KMS-11 (cell line): ENCODE data around the gene PCDHGA8.

ENCODE experiments used
- H2AFZ ChIP-seq: fragments of 200-600 bp; sonication (generic); 2 replicates; pipeline ENCODE4 v1.6.1; 2016; ENCODE audit warnings: antibody characterized with exemption, mixed run types, low read depth
- H3K27ac ChIP-seq: fragments of 200-600 bp; sonication (generic); 2 replicates; pipeline ENCODE4 v1.6.1; 2016; ENCODE audit warnings: mild to moderate bottlenecking, mixed run types
- H3K27me3 ChIP-seq: fragments of 200-600 bp; sonication (generic); 2 replicates; pipeline ENCODE4 v1.6.1; 2017; ENCODE audit warnings: mild to moderate bottlenecking, low read depth, mixed run types, moderate library complexity; ENCODE audit not compliant: insufficient read depth
- H3K36me3 ChIP-seq: fragments of 200-600 bp; sonication (generic); 2 replicates; pipeline ENCODE4 v1.6.1; 2017; ENCODE audit warnings: mild to moderate bottlenecking, mixed run types; ENCODE audit not compliant: insufficient read depth
- H3K4me1 ChIP-seq: fragments of 200-600 bp; sonication (generic); 2 replicates; pipeline ENCODE4 v1.6.1; 2016; ENCODE audit warnings: mild to moderate bottlenecking, low read depth, mixed run types; ENCODE audit not compliant: poor library complexity, severe bottlenecking
- H3K4me2 ChIP-seq: fragments of 200-600 bp; sonication (generic); 2 replicates; pipeline ENCODE4 v1.7.0; 2016; ENCODE audit warnings: mild to moderate bottlenecking, mixed run types
- H3K4me3 ChIP-seq: fragments of 200-600 bp; sonication (generic); IDR thresholded peaks from 2 replicates; pipeline ENCODE4 v1.6.1; 2017; ENCODE audit warnings: low read depth, low read length, mixed read lengths; ENCODE audit not compliant: insufficient read depth
- H3K79me2 ChIP-seq: fragments of 200-600 bp; sonication (generic); 2 replicates; pipeline ENCODE4 v1.6.1; 2016; ENCODE audit warnings: low read depth, mixed run types; ENCODE audit not compliant: insufficient read depth
- H3K9ac ChIP-seq: fragments of 200-600 bp; sonication (generic); 2 replicates; pipeline ENCODE4 v1.6.1; 2016; ENCODE audit warnings: mild to moderate bottlenecking, mixed run types
- H4K20me1 ChIP-seq: fragments of 200-600 bp; sonication (generic); 2 replicates; pipeline ENCODE4 v1.6.1; 2016; ENCODE audit warnings: mild to moderate bottlenecking, mixed run types; ENCODE audit not compliant: insufficient read depth
- TF ChIP-seq, protein P1 (sequence below): fragments of 200-600 bp; sonication (generic); conservative IDR thresholded peaks from 2 replicates; pipeline ENCODE4 v1.6.1; 2017; ENCODE audit warnings: low read depth, mild to moderate bottlenecking, antibody characterized with exemption, low read length, moderate library complexity, mixed read lengths

PCDHGA8 gene

DNA sequence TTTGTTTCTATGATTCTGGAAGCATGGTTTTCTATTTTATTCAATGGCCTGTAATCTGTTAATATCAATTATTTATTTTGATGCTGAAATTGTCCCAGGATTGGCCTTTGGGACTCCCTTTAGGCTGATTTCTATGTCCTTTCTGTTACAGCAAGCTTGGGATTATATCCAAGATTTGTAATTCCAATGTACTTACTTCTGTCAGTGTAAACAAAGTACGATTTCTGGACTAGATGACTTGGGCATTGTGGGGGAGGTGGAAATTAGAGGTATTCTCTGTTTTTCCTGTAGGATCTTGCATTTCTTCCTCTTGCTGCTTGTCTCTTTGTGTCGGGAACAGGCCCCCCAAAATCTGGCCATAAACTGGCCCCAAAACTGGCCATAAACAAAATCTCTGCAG is 41.6 kb downstream of the PCDHGA8 start:
- Histone ChIP-seq H3K9ac (no peak overlapping the region), H4K20me1 (no peaks in the 10 kb centered on the region), H2AFZ (no peak overlapping the region), H3K27ac (no peak overlapping the region), H3K4me3 (no peak overlapping the region), H3K4me2 (no peak overlapping the region), H3K27me3 (no peaks in the 10 kb centered on the region), H3K79me2 (no peaks in the 10 kb centered on the region), H3K4me1 (no peaks in the 10 kb centered on the region), H3K36me3 (no peaks in the 10 kb centered on the region)
- TF ChIP-seq, protein P1, sequence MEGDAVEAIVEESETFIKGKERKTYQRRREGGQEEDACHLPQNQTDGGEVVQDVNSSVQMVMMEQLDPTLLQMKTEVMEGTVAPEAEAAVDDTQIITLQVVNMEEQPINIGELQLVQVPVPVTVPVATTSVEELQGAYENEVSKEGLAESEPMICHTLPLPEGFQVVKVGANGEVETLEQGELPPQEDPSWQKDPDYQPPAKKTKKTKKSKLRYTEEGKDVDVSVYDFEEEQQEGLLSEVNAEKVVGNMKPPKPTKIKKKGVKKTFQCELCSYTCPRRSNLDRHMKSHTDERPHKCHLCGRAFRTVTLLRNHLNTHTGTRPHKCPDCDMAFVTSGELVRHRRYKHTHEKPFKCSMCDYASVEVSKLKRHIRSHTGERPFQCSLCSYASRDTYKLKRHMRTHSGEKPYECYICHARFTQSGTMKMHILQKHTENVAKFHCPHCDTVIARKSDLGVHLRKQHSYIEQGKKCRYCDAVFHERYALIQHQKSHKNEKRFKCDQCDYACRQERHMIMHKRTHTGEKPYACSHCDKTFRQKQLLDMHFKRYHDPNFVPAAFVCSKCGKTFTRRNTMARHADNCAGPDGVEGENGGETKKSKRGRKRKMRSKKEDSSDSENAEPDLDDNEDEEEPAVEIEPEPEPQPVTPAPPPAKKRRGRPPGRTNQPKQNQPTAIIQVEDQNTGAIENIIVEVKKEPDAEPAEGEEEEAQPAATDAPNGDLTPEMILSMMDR = no peak

DNA sequence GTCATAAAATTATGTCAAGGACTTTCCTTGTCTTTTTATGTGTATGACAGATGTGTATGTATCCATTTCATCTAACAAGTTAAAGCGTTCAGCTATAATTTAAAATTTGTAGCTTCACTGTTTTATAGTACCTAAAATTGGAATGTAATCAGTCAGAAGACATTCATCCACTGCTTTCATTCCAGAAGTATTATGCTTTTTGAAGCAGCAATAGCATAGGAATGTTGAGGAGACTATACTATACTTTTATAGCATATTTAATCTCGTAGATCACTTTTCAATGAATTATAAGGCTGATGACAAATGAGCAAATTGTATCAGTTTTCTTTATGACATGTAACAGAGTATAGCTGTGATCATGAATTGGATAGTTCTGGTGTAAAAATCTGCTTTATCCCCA is 44.8 kb downstream of the PCDHGA8 start:
- H3K4me2 ChIP-seq = no peak overlapping the region
- H3K79me2 ChIP-seq = no peaks in the 10 kb centered on the region
- H3K27ac ChIP-seq = no peak overlapping the region
- H2AFZ ChIP-seq = no peak overlapping the region
- H3K27me3 ChIP-seq = no peaks in the 10 kb centered on the region
- no peaks in the 10 kb centered on the region for H3K4me1 ChIP-seq
- no peaks in the 10 kb centered on the region for H3K36me3 ChIP-seq
- TF ChIP-seq, protein P1 = no peak
- no peaks in the 10 kb centered on the region for H4K20me1 ChIP-seq
- H3K9ac ChIP-seq = no peak overlapping the region
- no peak overlapping the region for H3K4me3 ChIP-seq

DNA sequence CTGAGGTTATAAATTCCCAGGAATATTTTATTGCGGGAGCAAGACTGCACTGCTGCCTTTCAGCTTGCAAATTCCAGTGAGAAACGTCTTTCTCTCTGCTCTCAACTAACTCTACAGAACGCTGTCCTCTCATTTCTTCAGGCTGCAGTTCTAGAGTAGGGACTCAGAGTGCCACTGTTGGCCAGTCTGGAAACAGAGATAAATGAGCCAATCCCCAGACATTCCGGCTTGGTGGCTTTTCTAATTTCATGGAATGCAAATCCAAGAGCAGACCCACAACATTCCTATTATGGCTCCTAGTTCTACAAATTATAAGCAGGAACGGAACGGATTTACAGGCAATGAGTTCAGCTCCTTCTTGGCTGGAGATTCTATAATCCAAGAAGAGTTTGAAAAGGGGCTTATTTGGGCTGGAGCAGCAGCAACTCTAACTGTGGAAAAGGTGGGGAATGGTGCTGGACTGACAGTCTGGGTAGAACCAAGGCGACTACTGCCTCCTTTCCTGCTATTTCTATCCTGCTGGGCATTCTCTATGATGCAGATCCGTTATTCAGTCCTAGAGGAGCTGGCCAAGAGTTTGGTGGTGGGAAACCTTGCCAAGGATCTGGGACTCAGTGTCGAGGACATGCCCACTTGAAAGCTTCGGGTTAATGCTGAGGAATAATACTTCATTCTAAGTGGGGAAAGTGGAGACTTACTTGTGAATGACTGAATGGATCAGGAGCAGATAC is 47.1 kb downstream of the PCDHGA8 start:
- Histone ChIP-seq H4K20me1 (no peaks in the 10 kb centered on the region), H3K27ac (no peak overlapping the region), H3K9ac (no peak overlapping the region), H3K4me3 (no peak overlapping the region), H3K4me1 (no peaks in the 10 kb centered on the region), H3K36me3 (no peaks in the 10 kb centered on the region), H3K27me3 (no peaks in the 10 kb centered on the region), H3K79me2 (no peaks in the 10 kb centered on the region), H3K4me2 (no peak overlapping the region), H2AFZ (no peak overlapping the region)
- TF ChIP-seq, protein P1 = no peak

DNA sequence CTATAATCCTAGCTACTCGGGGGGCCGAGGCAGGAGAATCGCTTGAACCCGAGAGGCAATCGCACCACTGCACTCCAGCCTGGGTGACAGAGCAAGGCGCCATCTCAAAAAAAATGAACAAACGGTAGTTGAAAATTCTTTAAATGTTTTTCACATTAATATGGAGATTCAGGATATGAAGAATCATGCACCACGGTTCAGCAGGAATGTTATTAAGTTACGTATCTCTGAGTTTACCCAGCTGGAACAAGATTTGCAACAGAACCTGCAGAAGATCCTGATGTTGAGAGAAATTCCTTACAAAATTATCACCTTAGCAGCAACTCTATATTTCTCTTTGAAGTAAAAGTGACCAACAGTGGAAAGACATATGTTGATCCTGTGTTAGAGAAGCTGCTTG is 47.9 kb downstream of the PCDHGA8 start:
- H3K4me1 ChIP-seq = no peaks in the 10 kb centered on the region
- no peaks in the 10 kb centered on the region for H3K36me3 ChIP-seq
- no peak overlapping the region for H3K27ac ChIP-seq
- TF ChIP-seq, protein P1 = no peak
- no peak overlapping the region for H3K4me3 ChIP-seq
- H3K9ac ChIP-seq = no peak overlapping the region
- no peak overlapping the region for H3K4me2 ChIP-seq
- H4K20me1 ChIP-seq = no peaks in the 10 kb centered on the region
- no peaks in the 10 kb centered on the region for H3K27me3 ChIP-seq
- H2AFZ ChIP-seq = no peak overlapping the region
- no peaks in the 10 kb centered on the region for H3K79me2 ChIP-seq
